ENCODE results near the gene HEATR1.
"Not testable (repeated sequence)": the region's sequence is repeated elsewhere in the genome, so short reads cannot be mapped to it uniquely, and the experiment has no call there.

HEATR1 gene

GRCh38 chr1:236603991-236604904 lies at the start of gene HEATR1:
HEATR1 (minus strand) TSS chr1:236604516; CDS start chr1:236604095, 421 bp downstream.
- peak; percentile 96 for DNase-seq (ENCODE audit: low spot score)

GRCh38 chr1:236645016-236645680 lies 40.8 kb upstream of the HEATR1 start:
- DNase-seq (ENCODE audit: low spot score), result peak; percentile 66

- no peak for DNase-seq (ENCODE audit: low spot score)
Measured at GRCh38 chr1:236642763-236643162, 38.4 kb upstream of the HEATR1 start.

GRCh38 chr1:236639686-236640085 lies 35.4 kb upstream of the HEATR1 start:
- DNase-seq (ENCODE audit: low spot score), result no peak

GRCh38 chr1:236638945-236639344 lies 34.6 kb upstream of the HEATR1 start:
- DNase-seq (ENCODE audit: low spot score), result no peak

GRCh38 chr1:236636017-236636416 lies 31.7 kb upstream of the HEATR1 start:
- no peak for DNase-seq (ENCODE audit: low spot score)

GRCh38 chr1:236627727-236628408 lies 23.6 kb upstream of the HEATR1 start:
- no peak for DNase-seq (ENCODE audit: low spot score)

- DNase-seq (ENCODE audit: low spot score), result no peak
Measured at GRCh38 chr1:236623371-236624166, 19.3 kb upstream of the HEATR1 start.

- DNase-seq (ENCODE audit: low spot score), result no peak
Measured at GRCh38 chr1:236622407-236622806, 18.1 kb upstream of the HEATR1 start.

- DNase-seq (ENCODE audit: low spot score), result no peak
Measured at GRCh38 chr1:236619398-236619797, 15.1 kb upstream of the HEATR1 start.

- DNase-seq (ENCODE audit: low spot score), result no peak
Measured at GRCh38 chr1:236618507-236618906, 14.2 kb upstream of the HEATR1 start.

- DNase-seq (ENCODE audit: low spot score), result no peak
Measured at GRCh38 chr1:236615399-236616148, 11.3 kb upstream of the HEATR1 start.

- DNase-seq (ENCODE audit: low spot score), result no peak
Measured at GRCh38 chr1:236612349-236612748, 8.0 kb upstream of the HEATR1 start.

GRCh38 chr1:236608930-236609726 lies 4.8 kb upstream of the HEATR1 start:
- DNase-seq (ENCODE audit: low spot score), result peak; percentile 60

- DNase-seq (ENCODE audit: low spot score), result not testable (repeated sequence)
Measured at GRCh38 chr1:236607597-236607996, 3.3 kb upstream of the HEATR1 start.

- no peak for DNase-seq (ENCODE audit: low spot score)
Measured at GRCh38 chr1:236604905-236605806, 840 bp upstream of the HEATR1 start.

GRCh38 chr1:236602171-236602570 lies 2.1 kb downstream of the HEATR1 start:
- no peak for DNase-seq (ENCODE audit: low spot score)

- DNase-seq (ENCODE audit: low spot score), result no peak
Measured at GRCh38 chr1:236590553-236591150, 13.7 kb downstream of the HEATR1 start.

- no peak for DNase-seq (ENCODE audit: low spot score)
Measured at GRCh38 chr1:236589531-236589930, 14.8 kb downstream of the HEATR1 start.

All from kidney tubule cell (primary cell).